Activated naive CD8-positive, alpha-beta T cell (primary cell): ENCODE data around the gene SEC14L5.
A peak's percentile ranks its signal among the peaks of the same experiment; 100 is the strongest.

Source experiments
- H3K27ac Mint-ChIP-seq: one replicate; pipeline ENCODE4 v1.8.0; 2021; ENCODE audit warnings: mixed read lengths
- H3K27me3 Mint-ChIP-seq: one replicate; pipeline ENCODE4 v1.8.0; 2021; ENCODE audit warnings: mixed read lengths
- H3K36me3 Mint-ChIP-seq: one replicate; pipeline ENCODE4 v1.8.0; 2021; ENCODE audit warnings: mixed read lengths
- H3K4me1 Mint-ChIP-seq: one replicate; pipeline ENCODE4 v1.8.0; 2021; ENCODE audit warnings: low read depth, mixed read lengths
- H3K4me3 Mint-ChIP-seq: one replicate; pipeline ENCODE4 v1.8.0; 2021; ENCODE audit warnings: mild to moderate bottlenecking, mixed read lengths
- H3K9me3 Mint-ChIP-seq: one replicate; pipeline ENCODE4 v1.8.0; 2021; ENCODE audit warnings: low read depth, mixed read lengths

The SEC14L5 gene

GRCh38 chr16:4981473-4981872 lies 23.3 kb downstream of the SEC14L5 start:
- Mint-ChIP-seq H3K4me1 (no peaks in the 10 kb centered on the region), H3K4me3 (no peak overlapping the region), H3K36me3 (no peaks in the 10 kb centered on the region), H3K9me3 (no peaks in the 10 kb centered on the region), H3K27me3 (peaks cover 5% of the 10 kb centered on the region), H3K27ac (no peak overlapping the region)

- no peaks in the 10 kb centered on the region for H3K36me3 Mint-ChIP-seq
- no peaks in the 10 kb centered on the region for H3K9me3 Mint-ChIP-seq
- H3K4me1 Mint-ChIP-seq, result peaks cover 4% of the 10 kb centered on the region
- H3K4me3 Mint-ChIP-seq, result no peak overlapping the region
- H3K27me3 Mint-ChIP-seq, result peaks cover 11% of the 10 kb centered on the region
- H3K27ac Mint-ChIP-seq, result no peak overlapping the region
Observed at GRCh38 chr16:4982056-4982867, 24.1 kb downstream of the SEC14L5 start.

GRCh38 chr16:4984174-4984990 lies 26.3 kb downstream of the SEC14L5 start:
- Mint-ChIP-seq H3K36me3 (no peaks in the 10 kb centered on the region), H3K27me3 (peaks cover 17% of the 10 kb centered on the region), H3K9me3 (no peaks in the 10 kb centered on the region), H3K27ac (no peak overlapping the region), H3K4me3 (no peak overlapping the region), H3K4me1 (peaks cover 10% of the 10 kb centered on the region)

- H3K27ac Mint-ChIP-seq, result no peak overlapping the region
- no peaks in the 10 kb centered on the region for H3K9me3 Mint-ChIP-seq
- peak overlapping the region; percentile 12 for H3K4me3 Mint-ChIP-seq
- H3K4me1 Mint-ChIP-seq, result peaks cover 10% of the 10 kb centered on the region
- H3K36me3 Mint-ChIP-seq, result no peaks in the 10 kb centered on the region
- H3K27me3 Mint-ChIP-seq, result peaks cover 23% of the 10 kb centered on the region
Observed at GRCh38 chr16:4987250-4987579, 29.1 kb downstream of the SEC14L5 start.

GRCh38 chr16:4987580-4988374 lies 29.6 kb downstream of the SEC14L5 start:
- Mint-ChIP-seq H3K4me1 (peaks cover 10% of the 10 kb centered on the region), H3K27ac (no peak overlapping the region), H3K27me3 (peaks cover 27% of the 10 kb centered on the region), H3K36me3 (no peaks in the 10 kb centered on the region), H3K9me3 (no peaks in the 10 kb centered on the region), H3K4me3 (no peak overlapping the region)

GRCh38 chr16:4988647-4989046 lies 30.5 kb downstream of the SEC14L5 start:
- Mint-ChIP-seq H3K9me3 (no peaks in the 10 kb centered on the region), H3K36me3 (no peaks in the 10 kb centered on the region), H3K4me1 (peaks cover 10% of the 10 kb centered on the region), H3K4me3 (no peak overlapping the region), H3K27ac (no peak overlapping the region), H3K27me3 (peaks cover 28% of the 10 kb centered on the region)

- H3K27ac Mint-ChIP-seq, result no peak overlapping the region
- no peaks in the 10 kb centered on the region for H3K9me3 Mint-ChIP-seq
- peak overlapping the region; percentile 50 for H3K4me3 Mint-ChIP-seq
- no peaks in the 10 kb centered on the region for H3K36me3 Mint-ChIP-seq
- peaks cover 26% of the 10 kb centered on the region for H3K27me3 Mint-ChIP-seq
- H3K4me1 Mint-ChIP-seq, result peaks cover 10% of the 10 kb centered on the region
Observed at GRCh38 chr16:4989391-4990006, 31.4 kb downstream of the SEC14L5 start.

- Mint-ChIP-seq H3K4me1 (peaks cover 10% of the 10 kb centered on the region), H3K36me3 (no peaks in the 10 kb centered on the region), H3K4me3 (no peak overlapping the region), H3K27me3 (peaks cover 27% of the 10 kb centered on the region), H3K27ac (no peak overlapping the region), H3K9me3 (no peaks in the 10 kb centered on the region)
Observed at GRCh38 chr16:4990415-4990814, 32.3 kb downstream of the SEC14L5 start.

- Mint-ChIP-seq H3K36me3 (no peaks in the 10 kb centered on the region), H3K4me3 (no peak overlapping the region)
Observed at GRCh38 chr16:4991754-4992153, 33.6 kb downstream of the SEC14L5 start.

GRCh38 chr16:4994719-4995434 lies 36.7 kb downstream of the SEC14L5 start:
- H3K36me3 Mint-ChIP-seq, result no peaks in the 10 kb centered on the region
- H3K4me1 Mint-ChIP-seq, result no peaks in the 10 kb centered on the region
- no peaks in the 10 kb centered on the region for H3K9me3 Mint-ChIP-seq
- H3K27me3 Mint-ChIP-seq, result peaks cover 18% of the 10 kb centered on the region
- H3K4me3 Mint-ChIP-seq, result no peak overlapping the region
- no peak overlapping the region for H3K27ac Mint-ChIP-seq

More at GRCh38 chr16:4991754-4992153, 33.6 kb downstream of the SEC14L5 start:
- H3K27ac Mint-ChIP-seq, result no peak overlapping the region
- H3K4me1 Mint-ChIP-seq, result peaks cover 9% of the 10 kb centered on the region
- H3K27me3 Mint-ChIP-seq, result peaks cover 24% of the 10 kb centered on the region
- H3K9me3 Mint-ChIP-seq, result no peaks in the 10 kb centered on the region

- H3K27me3 Mint-ChIP-seq, result peaks cover 10% of the 10 kb centered on the region
- H3K4me3 Mint-ChIP-seq, result no peak overlapping the region
- no peaks in the 10 kb centered on the region for H3K36me3 Mint-ChIP-seq
- H3K27ac Mint-ChIP-seq, result no peak overlapping the region
- no peaks in the 10 kb centered on the region for H3K4me1 Mint-ChIP-seq
- H3K9me3 Mint-ChIP-seq, result no peaks in the 10 kb centered on the region
Observed at GRCh38 chr16:5000573-5001001, 42.5 kb downstream of the SEC14L5 start.

GRCh38 chr16:5001571-5001970 lies 43.4 kb downstream of the SEC14L5 start:
- H3K9me3 Mint-ChIP-seq, result no peaks in the 10 kb centered on the region
- no peaks in the 10 kb centered on the region for H3K4me1 Mint-ChIP-seq
- no peaks in the 10 kb centered on the region for H3K36me3 Mint-ChIP-seq
- no peak overlapping the region for H3K27ac Mint-ChIP-seq
- H3K27me3 Mint-ChIP-seq, result peaks cover 10% of the 10 kb centered on the region
- H3K4me3 Mint-ChIP-seq, result no peak overlapping the region

GRCh38 chr16:5001986-5002385 lies 43.9 kb downstream of the SEC14L5 start:
- no peak overlapping the region for H3K27ac Mint-ChIP-seq
- H3K4me1 Mint-ChIP-seq, result no peaks in the 10 kb centered on the region
- peaks cover 10% of the 10 kb centered on the region for H3K27me3 Mint-ChIP-seq
- no peak overlapping the region for H3K4me3 Mint-ChIP-seq
- no peaks in the 10 kb centered on the region for H3K36me3 Mint-ChIP-seq
- H3K9me3 Mint-ChIP-seq, result no peaks in the 10 kb centered on the region

GRCh38 chr16:5002699-5003143 lies 44.6 kb downstream of the SEC14L5 start:
- no peak overlapping the region for H3K4me3 Mint-ChIP-seq
- H3K9me3 Mint-ChIP-seq, result no peaks in the 10 kb centered on the region
- H3K27ac Mint-ChIP-seq, result no peak overlapping the region
- no peaks in the 10 kb centered on the region for H3K4me1 Mint-ChIP-seq
- H3K36me3 Mint-ChIP-seq, result no peaks in the 10 kb centered on the region
- peaks cover 5% of the 10 kb centered on the region for H3K27me3 Mint-ChIP-seq
